Adipocyte (in vitro differentiated cells): ENCODE results near the gene FSTL5.
A peak's percentile ranks its signal among the peaks of the same experiment; 100 is the strongest.

Experiments used
- DNase-seq: peaks from one replicate; pipeline ENCODE4 v3.0.0-alpha.2; 2015; ENCODE audit warnings: low read depth
- H3K27me3 ChIP-seq: replicated peaks from 2 replicates; pipeline ENCODE4 v1.7.0; 2013; ENCODE audit warnings: mild to moderate bottlenecking, low read length, moderate library complexity; ENCODE audit not compliant: control insufficient read depth, insufficient read depth
- H3K36me3 ChIP-seq: 2 replicates; pipeline ENCODE4 v1.7.0; 2013; ENCODE audit warnings: low read length, mild to moderate bottlenecking, moderate library complexity; ENCODE audit not compliant: control insufficient read depth, insufficient read depth, severe bottlenecking
- H3K4me1 ChIP-seq: 2 replicates; pipeline ENCODE4 v1.7.0; 2013; ENCODE audit warnings: mild to moderate bottlenecking, low read length, moderate library complexity; ENCODE audit not compliant: control insufficient read depth, insufficient read depth
- H3K4me3 ChIP-seq: 2 replicates; pipeline ENCODE4 v1.7.0; 2013; ENCODE audit warnings: mild to moderate bottlenecking, low read length, moderate library complexity
- H3K9ac ChIP-seq: 2 replicates; pipeline ENCODE4 v1.7.0; 2013; ENCODE audit warnings: mild to moderate bottlenecking, low read length, moderate library complexity
- H3K9me3 ChIP-seq: 2 replicates; pipeline ENCODE4 v1.7.0; 2013; ENCODE audit warnings: mild to moderate bottlenecking, low read length, moderate library complexity; ENCODE audit not compliant: control insufficient read depth

The FSTL5 gene

GRCh38 chr4:161564230-161564834, 599.5 kb downstream of the FSTL5 start:
- peaks cover 7% of the 10 kb centered on the region for H3K4me1 ChIP-seq
- no peak overlapping the region for H3K4me3 ChIP-seq
- H3K27me3 ChIP-seq: no peaks in the 10 kb centered on the region
- peak; percentile 75 for DNase-seq
- no peaks in the 10 kb centered on the region for H3K9me3 ChIP-seq
- H3K36me3 ChIP-seq: no peaks in the 10 kb centered on the region
- H3K9ac ChIP-seq: no peak overlapping the region

DNA sequence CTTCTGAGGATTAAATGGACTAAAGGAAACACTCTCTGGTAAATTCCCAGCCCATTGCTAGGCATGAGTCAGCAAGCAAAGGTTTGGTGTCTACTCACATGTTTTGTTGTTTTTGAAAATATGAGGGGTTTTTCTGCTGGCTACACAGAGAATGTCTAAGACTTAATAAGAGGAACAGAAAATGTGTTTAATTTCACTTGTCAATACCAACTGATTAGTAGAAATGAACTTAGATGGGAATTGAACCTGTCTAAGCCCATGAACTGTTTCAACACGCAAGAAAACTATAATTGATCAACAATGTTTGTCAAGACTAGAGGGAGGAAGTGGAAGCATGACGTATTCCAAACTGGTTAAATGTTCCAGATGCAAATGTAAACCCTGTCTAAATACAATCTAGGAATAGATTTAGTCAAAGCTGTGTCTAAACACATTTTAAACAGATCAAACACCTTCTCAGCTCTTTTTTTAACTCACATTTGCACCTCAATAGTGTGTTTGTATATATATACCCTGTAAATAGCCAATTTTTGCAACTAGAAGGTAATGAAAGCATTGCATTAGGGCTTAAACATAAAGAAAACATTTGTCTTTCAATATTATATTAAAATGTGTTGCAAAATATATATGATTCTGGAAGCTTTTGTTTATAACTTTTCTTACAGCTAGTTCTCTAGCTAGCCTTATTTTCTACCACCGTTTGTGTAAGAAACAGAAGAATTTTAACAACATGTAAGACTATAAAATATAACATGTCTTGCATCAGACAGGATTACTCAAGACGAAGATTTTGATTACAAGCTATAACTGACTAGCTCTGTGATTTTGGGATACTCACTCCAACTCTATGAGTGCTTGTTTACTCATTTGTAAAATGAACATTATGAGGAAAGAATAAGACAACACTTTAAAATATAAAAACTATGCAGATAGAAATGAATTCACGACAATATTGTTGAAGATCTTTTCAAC, 607.8 kb downstream of the FSTL5 start:
- H3K36me3 ChIP-seq: no peaks in the 10 kb centered on the region
- DNase-seq: peak; percentile 71
- no peaks in the 10 kb centered on the region for H3K9me3 ChIP-seq
- H3K4me1 ChIP-seq: peaks cover 19% of the 10 kb centered on the region
- H3K4me3 ChIP-seq: peak overlapping the region; percentile 29
- no peak overlapping the region for H3K9ac ChIP-seq
- H3K27me3 ChIP-seq: no peaks in the 10 kb centered on the region

DNA sequence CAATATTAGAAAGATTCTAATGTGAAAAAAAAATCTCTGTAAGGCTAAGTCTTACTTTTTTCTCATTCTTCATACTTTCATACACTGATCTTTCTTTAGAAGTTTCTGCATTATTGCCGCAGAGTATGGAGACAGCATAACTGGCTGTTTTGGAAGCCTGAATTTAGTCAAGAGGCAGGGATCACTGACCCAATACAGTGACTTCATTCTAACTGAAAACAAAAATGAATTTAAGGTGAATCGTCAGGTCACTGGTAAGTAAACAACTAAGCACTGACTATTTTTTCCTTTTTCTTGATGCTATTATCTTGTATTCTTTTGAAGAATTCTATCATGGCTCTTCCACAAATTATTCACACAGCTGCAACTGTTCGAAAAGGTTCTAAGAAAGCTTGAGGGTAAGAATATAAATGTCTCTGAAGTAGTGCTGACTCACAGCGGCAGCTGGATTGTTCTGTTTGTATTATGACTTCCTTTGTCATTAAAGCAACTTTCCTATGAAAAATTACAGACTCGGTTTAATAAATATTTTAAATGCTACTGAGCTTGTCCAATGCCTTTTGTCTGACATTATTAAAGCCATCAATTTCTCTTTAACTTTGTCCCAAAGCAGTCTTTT, 609.3 kb downstream of the FSTL5 start:
- H3K4me3 ChIP-seq: no peak overlapping the region
- H3K36me3 ChIP-seq: no peaks in the 10 kb centered on the region
- H3K27me3 ChIP-seq: no peaks in the 10 kb centered on the region
- H3K9me3 ChIP-seq: no peaks in the 10 kb centered on the region
- no peak overlapping the region for H3K9ac ChIP-seq
- peak; percentile 68 for DNase-seq
- peaks cover 19% of the 10 kb centered on the region for H3K4me1 ChIP-seq

- H3K9ac ChIP-seq: no peak overlapping the region
Measured at GRCh38 chr4:161546902-161547301, 616.9 kb downstream of the FSTL5 start.

DNA sequence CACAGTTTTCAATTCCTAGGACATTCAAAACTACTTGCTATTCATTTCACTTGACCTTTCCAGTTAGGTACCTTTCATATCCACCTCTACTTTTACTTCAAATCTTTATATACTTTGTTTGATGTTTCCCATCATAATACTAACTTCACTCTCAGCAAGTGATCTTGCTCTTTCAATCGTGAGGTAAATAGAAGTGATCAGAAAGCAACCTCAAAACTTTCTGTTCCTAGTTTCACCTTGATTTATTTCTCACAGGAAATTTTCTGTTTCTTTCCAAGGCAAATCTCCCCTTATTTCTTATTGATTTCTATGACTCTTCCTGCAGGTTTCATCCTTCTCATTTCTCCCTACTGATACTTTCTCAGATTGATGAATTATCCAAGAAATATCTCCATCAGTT, 623.5 kb downstream of the FSTL5 start:
- Histone ChIP-seq H3K9ac (no peak overlapping the region), H3K27me3 (no peaks in the 10 kb centered on the region), H3K4me1 (no peaks in the 10 kb centered on the region), H3K9me3 (peaks cover 3% of the 10 kb centered on the region), H3K4me3 (no peak overlapping the region), H3K36me3 (no peaks in the 10 kb centered on the region)
- DNase-seq: no peak

More at GRCh38 chr4:161546902-161547301, 616.9 kb downstream of the FSTL5 start:
- H3K9me3 ChIP-seq: peaks cover 9% of the 10 kb centered on the region
- H3K4me1 ChIP-seq: no peaks in the 10 kb centered on the region
- H3K36me3 ChIP-seq: no peaks in the 10 kb centered on the region
- DNase-seq: no peak
- no peaks in the 10 kb centered on the region for H3K27me3 ChIP-seq
- no peak overlapping the region for H3K4me3 ChIP-seq

DNA sequence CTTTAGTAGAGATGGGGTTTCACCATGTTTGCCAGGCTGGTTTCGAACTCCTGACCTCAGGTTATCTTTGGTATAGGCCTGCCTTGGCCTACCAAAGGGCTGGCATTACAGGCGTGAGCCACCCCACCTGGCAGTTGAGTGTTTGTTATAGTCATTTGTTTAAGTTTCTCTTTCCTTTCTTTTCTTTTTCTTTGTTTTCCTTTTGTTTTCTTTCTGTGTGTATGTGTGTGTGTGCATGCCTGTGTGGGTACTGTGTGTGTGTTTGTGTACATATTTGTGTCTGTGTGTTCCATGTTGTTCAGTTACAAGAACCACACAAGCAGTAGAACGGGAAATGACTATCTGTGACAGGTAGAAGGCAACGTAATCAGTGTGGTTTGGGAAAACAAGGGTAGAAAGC, 624.9 kb downstream of the FSTL5 start:
- H3K36me3 ChIP-seq: no peaks in the 10 kb centered on the region
- H3K9me3 ChIP-seq: no peaks in the 10 kb centered on the region
- no peak overlapping the region for H3K9ac ChIP-seq
- DNase-seq: no peak
- no peak overlapping the region for H3K4me3 ChIP-seq
- H3K27me3 ChIP-seq: no peaks in the 10 kb centered on the region
- H3K4me1 ChIP-seq: no peaks in the 10 kb centered on the region

- Histone ChIP-seq H3K27me3 (no peaks in the 10 kb centered on the region), H3K4me3 (no peak overlapping the region), H3K9me3 (no peaks in the 10 kb centered on the region), H3K9ac (no peak overlapping the region), H3K4me1 (no peaks in the 10 kb centered on the region), H3K36me3 (no peaks in the 10 kb centered on the region)
- no peak for DNase-seq
Measured at GRCh38 chr4:161530710-161531109, 633.1 kb downstream of the FSTL5 start.

GRCh38 chr4:161525121-161525520, 638.7 kb downstream of the FSTL5 start:
- Histone ChIP-seq H3K9me3 (no peaks in the 10 kb centered on the region), H3K4me3 (no peak overlapping the region), H3K4me1 (no peaks in the 10 kb centered on the region), H3K36me3 (no peaks in the 10 kb centered on the region), H3K9ac (no peak overlapping the region), H3K27me3 (no peaks in the 10 kb centered on the region)
- DNase-seq: no peak

- Histone ChIP-seq H3K36me3 (no peaks in the 10 kb centered on the region), H3K4me3 (no peak overlapping the region), H3K27me3 (no peaks in the 10 kb centered on the region), H3K4me1 (no peaks in the 10 kb centered on the region), H3K9me3 (no peaks in the 10 kb centered on the region), H3K9ac (no peak overlapping the region)
- no peak for DNase-seq
Measured at GRCh38 chr4:161522031-161522430, 641.8 kb downstream of the FSTL5 start.

DNA sequence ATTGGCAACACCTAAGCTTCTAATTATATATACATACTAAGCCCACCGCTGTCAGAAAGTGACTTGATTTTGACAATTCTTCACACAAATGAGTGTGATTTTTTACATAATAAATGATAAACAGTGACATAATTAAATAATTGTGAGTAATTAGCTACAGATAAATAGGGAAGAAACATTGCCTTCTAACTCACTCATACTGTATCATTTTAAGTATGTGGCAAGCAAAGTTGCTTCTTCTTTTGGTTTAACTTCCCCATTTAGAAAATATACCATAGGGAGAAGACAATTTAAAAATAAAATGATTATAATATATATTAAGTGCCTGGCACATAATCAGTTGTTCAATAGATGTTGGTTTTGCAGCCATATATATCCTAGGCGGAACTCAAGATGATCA, 644.2 kb downstream of the FSTL5 start:
- H3K9me3 ChIP-seq: no peaks in the 10 kb centered on the region
- no peak for DNase-seq
- no peak overlapping the region for H3K4me3 ChIP-seq
- no peaks in the 10 kb centered on the region for H3K27me3 ChIP-seq
- H3K9ac ChIP-seq: no peak overlapping the region
- H3K4me1 ChIP-seq: no peaks in the 10 kb centered on the region
- no peaks in the 10 kb centered on the region for H3K36me3 ChIP-seq

- Histone ChIP-seq H3K4me1 (no peaks in the 10 kb centered on the region), H3K9me3 (no peaks in the 10 kb centered on the region), H3K4me3 (no peak overlapping the region), H3K9ac (no peak overlapping the region), H3K27me3 (no peaks in the 10 kb centered on the region), H3K36me3 (no peaks in the 10 kb centered on the region)
- DNase-seq: no peak
Measured at GRCh38 chr4:161517941-161518340, 645.9 kb downstream of the FSTL5 start.
